K562 (cell line): ENCODE results near the gene JAKMIP1. TPM values are rescaled to one million over a fixed set of nuclear protein-coding genes. Genes with fewer than 3 reads are reported as not detected.

ENCODE experiments used
- ATAC-seq: fragments of 200-7000 bp; cut with Tn5 transposase; 3 replicates; pipeline ENCODE4 v1.9.1; 2020; ENCODE audit warnings: moderate library complexity
- BruUV-seq: library from RNA; stranded (reverse); fragments of 400-500 nt; replicated peaks from 2 replicates; lab custom pipeline; 2021; lab: Mats Ljungman, UMichigan
- CTCF ChIA-PET: fragments of 300-600 bp; formaldehyde crosslinking; extraction: SDS; loops from one replicate; lab custom pipeline; 2021; ENCODE audit warnings: low intra/inter-chr PET ratio; lab: Yijun Ruan, JAX
- POLR2A ChIA-PET: fragments of 300-600, 350-650 bp; sonication (Branson Sonifier 250); formaldehyde crosslinking; extraction: SDS; loops from one replicate; lab custom pipeline; 2021; ENCODE audit warnings: antibody characterized with exemption, inconsistent platforms; lab: Yijun Ruan, JAX
- DNase-seq, 4 experiments: peaks; one replicate each; pipeline versions ENCODE4 v3.0.0 to v3.0.0-alpha.2; 2011 to 2018; ENCODE audit warnings: low spot score in 3 of 4, mixed read lengths in 3 of 4; ENCODE audit errors: extremely low read depth in 1 of 4
- FAIRE-seq: peaks from 2 replicates; lab custom pipeline; 2011; peaks lifted over from hg19 to GRCh38; lab: Jason Lieb, UNC
- H2AFZ ChIP-seq: 2 replicates; pipeline ENCODE4 v1.6.0; 2011; ENCODE audit warnings: low read depth, low read length, control low read depth, inconsistent platforms
- H3K27ac ChIP-seq: fragments of 200-600 bp; 3 replicates; pipeline ENCODE4 v1.8.0; 2011; ENCODE audit warnings: low read depth, mild to moderate bottlenecking, control low read depth, inconsistent platforms, low read length, moderate library complexity, mixed read lengths; ENCODE audit errors: extremely low read depth
- H3K27me3 ChIP-seq, 2 experiments: fragments of 300-600 bp in 1 of 2; 2 replicates in 1 of 2; 3 replicates in 1 of 2; pipeline versions ENCODE4 v1.6.0 to v1.8.0; 2011; ENCODE audit warnings: inconsistent platforms in 2 of 2, low read length in 2 of 2, mild to moderate bottlenecking in 1 of 2, mixed read lengths in 1 of 2, moderate library complexity in 1 of 2; ENCODE audit not compliant: control insufficient read depth in 2 of 2, insufficient read depth in 2 of 2
- H3K36me3 ChIP-seq: fragments of 300-600 bp; 3 replicates; pipeline ENCODE4 v1.8.0; 2011; ENCODE audit warnings: mild to moderate bottlenecking, low read length, inconsistent platforms; ENCODE audit not compliant: control insufficient read depth, insufficient read depth
- H3K4me1 ChIP-seq, 2 experiments: fragments of 200-600 bp in 1 of 2; replicated peaks in 1 of 2; 2 replicates in 1 of 2; 3 replicates in 1 of 2; pipeline versions ENCODE4 v1.5.1 to v1.8.0; 2011; ENCODE audit warnings: inconsistent platforms in 2 of 2, low read length in 2 of 2, mild to moderate bottlenecking in 1 of 2, mixed read lengths in 1 of 2, moderate library complexity in 1 of 2; ENCODE audit not compliant: control insufficient read depth in 2 of 2, insufficient read depth in 2 of 2
- H3K4me2 ChIP-seq: 2 replicates; pipeline ENCODE4 v1.6.1; 2011; ENCODE audit warnings: low read length, control low read depth, inconsistent platforms, mixed read lengths; ENCODE audit not compliant: insufficient read depth
- H3K4me3 ChIP-seq: fragments of 200-600 bp; sonication (generic), shearing (Covaris generic); 2 replicates; pipeline ENCODE4 v1.5.1; 2016; ENCODE audit warnings: control low read depth, inconsistent platforms
- H3K79me2 ChIP-seq: fragments of 200-600 bp; 3 replicates; pipeline ENCODE4 v1.8.0; 2011; ENCODE audit warnings: low read length, inconsistent platforms; ENCODE audit not compliant: control insufficient read depth, insufficient read depth
- H3K9ac ChIP-seq, 2 experiments: 2 replicates each; pipeline versions ENCODE4 v1.6.0 to v1.6.1; 2011; ENCODE audit warnings: low read depth in 2 of 2, low read length in 2 of 2, control low read depth in 1 of 2, inconsistent platforms in 1 of 2, mild to moderate bottlenecking in 1 of 2, mixed read lengths in 1 of 2; ENCODE audit not compliant: insufficient read depth in 1 of 2
- H3K9me1 ChIP-seq: one replicate; pipeline ENCODE4 v1.6.0; 2011; ENCODE audit warnings: inconsistent platforms, mild to moderate bottlenecking, low read length, moderate library complexity; ENCODE audit not compliant: control insufficient read depth, insufficient read depth
- H3K9me3 ChIP-seq: replicated peaks from 2 replicates; pipeline ENCODE4 v1.5.1; 2011; ENCODE audit warnings: low read depth, low read length, inconsistent platforms; ENCODE audit not compliant: control insufficient read depth, insufficient read depth
- H4K20me1 ChIP-seq: replicated peaks from 2 replicates; pipeline ENCODE4 v1.6.1; 2011; ENCODE audit warnings: low read length, inconsistent platforms, mixed read lengths; ENCODE audit not compliant: control insufficient read depth, insufficient read depth
- HDAC2 ChIP-seq: fragments of 450-650 bp; IDR thresholded peaks from 2 replicates; pipeline ENCODE4 v1.6.1; 2016; ENCODE audit warnings: mild to moderate bottlenecking
- RAD21 ChIP-seq, 2 experiments: fragments of 250-450 bp in 1 of 2; fragments of 450-650 bp in 1 of 2; sonication (Bioruptor Pico) in 1 of 2; formaldehyde crosslinking in 1 of 2; IDR thresholded peaks in 1 of 2; conservative IDR thresholded peaks in 1 of 2; 2 replicates each; pipeline versions ENCODE4 v1.4.0 to v1.8.0; 2020 to 2022; ENCODE audit warnings: mild to moderate bottlenecking in 2 of 2, moderate library complexity in 1 of 2
- THRAP3 ChIP-seq: fragments of 450-650 bp; IDR thresholded peaks from 2 replicates; pipeline ENCODE4 v1.6.1; 2016; ENCODE audit warnings: mild to moderate bottlenecking, inconsistent platforms, borderline replicate concordance
- WGBS: fragments of 100-300 bp; shearing (Covaris generic); methylation state at CpG from one replicate; pipeline ENCODE4 v1.1.6; 2016; ENCODE audit warnings: low coverage, mixed read lengths; ENCODE audit not compliant: insufficient coverage; ENCODE audit errors: missing lambda C conversion rate; 5-methylcytosine and 5-hydroxymethylcytosine counted together
- in situ Hi-C: fragments of 300-500 bp; cut with MboI; formaldehyde crosslinking; loops from 4 replicates; pipeline ENCODE4 v1.15.0; 2018; ENCODE audit warnings: inconsistent platforms, mixed read lengths
- intact Hi-C: fragments of 100-400 bp; cut with micrococcal nuclease; formaldehyde crosslinking; loops from 2 replicates; pipeline ENCODE4 v1.14.2; 2022
- polyA plus RNA-seq, 8 experiments: library from polyadenylated mRNA; depleted of rRNA in 4 of 8; stranded (reverse) in 5 of 8; unstranded in 3 of 8; fragments of >200 nt; fragmentation: Nextera tagmentation in 2 of 8; fragmentation: Illumina TruSeq in 1 of 8; extraction: Ambion mirVana in 2 of 8; extraction: Trizol in 1 of 8; gene quantifications; 2 replicates each; pipeline versions ENCODE4 v1.2.1 to v1.2.3, GENCODE V29; 2011 to 2014; ENCODE audit warnings: inconsistent platforms in 1 of 8, missing spikeins in 1 of 8
- total RNA-seq, 7 experiments: library from RNA; depleted of rRNA in 6 of 7; stranded (reverse); fragments of >200 nt in 6 of 7; fragmentation: Illumina TruSeq in 2 of 7; extraction: Trizol in 2 of 7; gene quantifications; 2 replicates each; pipeline versions ENCODE4 v1.2.1 to v1.2.3, GENCODE V29; 2011 to 2021; ENCODE audit warnings: low replicate concordance in 1 of 7
- TF ChIP-seq, protein P1 (sequence below), 3 experiments: IDR thresholded peaks in 2 of 3; conservative IDR thresholded peaks in 1 of 3; 2 replicates each; pipeline ENCODE4 v1.5.1; 2011 to 2012; ENCODE audit warnings: low read length in 3 of 3, mild to moderate bottlenecking in 3 of 3, control low read depth in 2 of 3, improper control_type of control experiment in 1 of 3, inconsistent platforms in 1 of 3, low read depth in 1 of 3, mixed read lengths in 1 of 3, moderate library complexity in 1 of 3; ENCODE audit not compliant: insufficient read depth in 2 of 3
- TF ChIP-seq, protein P2 (sequence below), 2 experiments: fragments of 450-650 bp; formaldehyde crosslinking in 1 of 2; IDR thresholded peaks; 2 replicates each; pipeline versions ENCODE4 v1.4.0 to v1.6.1; 2014 to 2020; ENCODE audit warnings: mild to moderate bottlenecking in 2 of 2, borderline replicate concordance in 1 of 2, low read depth in 1 of 2

JAKMIP1 gene
- total and polyA plus RNA-seq, 9 of the 15 experiments (the other 6 are each of a cell fraction or from before 2014, with no cell fraction given) = not detected

DNA sequence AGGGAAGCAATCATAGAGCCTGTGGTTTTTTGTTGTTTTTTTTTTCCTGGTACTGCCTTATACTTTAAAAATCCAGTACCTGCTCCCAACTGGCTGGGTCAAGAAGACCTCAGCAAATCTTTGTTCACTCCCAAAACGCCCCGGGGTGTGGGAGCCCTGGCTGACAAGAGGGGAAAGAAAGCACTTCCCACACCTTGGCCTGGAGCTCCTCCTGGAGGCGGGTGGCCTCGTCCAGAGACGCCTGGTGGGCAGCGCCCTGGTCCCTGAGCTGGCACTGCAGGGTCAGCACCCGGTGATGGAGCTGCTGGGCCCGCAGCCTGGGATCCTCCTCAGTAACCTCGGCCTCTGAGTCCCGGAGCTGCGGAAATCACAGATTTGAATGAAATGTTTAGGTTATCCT, 220.4 kb downstream of the JAKMIP1 start:
- Histone ChIP-seq H2AFZ (no peak overlapping the region), H3K4me1 (0 out of 5 replicates have a peak, but pooled peaks cover 0 to 2% of the 10 kb centered on the region in 2 experiments), H3K36me3 (no peaks in the 10 kb centered on the region), H3K79me2 (no peaks in the 10 kb centered on the region), H3K4me3 (no peak overlapping the region), H3K9me3 (0 out of 2 replicates have a peak, but pooled peaks cover under 1% of the 10 kb centered on the region)
- peak; percentile 61; the same call in 2 of the 3 replicates for ATAC-seq
- peak in 2 of 4 experiments; percentile 12 to 22 for DNase-seq
- FAIRE-seq = no peak
- CTCF ChIA-PET = interaction anchor here (0.7 kb wide), 2 partner anchors 147 to 628 kb away, joined by 3 read pairs; no protein-coding TSS in a partner anchor
- TF ChIP-seq, protein P1, sequence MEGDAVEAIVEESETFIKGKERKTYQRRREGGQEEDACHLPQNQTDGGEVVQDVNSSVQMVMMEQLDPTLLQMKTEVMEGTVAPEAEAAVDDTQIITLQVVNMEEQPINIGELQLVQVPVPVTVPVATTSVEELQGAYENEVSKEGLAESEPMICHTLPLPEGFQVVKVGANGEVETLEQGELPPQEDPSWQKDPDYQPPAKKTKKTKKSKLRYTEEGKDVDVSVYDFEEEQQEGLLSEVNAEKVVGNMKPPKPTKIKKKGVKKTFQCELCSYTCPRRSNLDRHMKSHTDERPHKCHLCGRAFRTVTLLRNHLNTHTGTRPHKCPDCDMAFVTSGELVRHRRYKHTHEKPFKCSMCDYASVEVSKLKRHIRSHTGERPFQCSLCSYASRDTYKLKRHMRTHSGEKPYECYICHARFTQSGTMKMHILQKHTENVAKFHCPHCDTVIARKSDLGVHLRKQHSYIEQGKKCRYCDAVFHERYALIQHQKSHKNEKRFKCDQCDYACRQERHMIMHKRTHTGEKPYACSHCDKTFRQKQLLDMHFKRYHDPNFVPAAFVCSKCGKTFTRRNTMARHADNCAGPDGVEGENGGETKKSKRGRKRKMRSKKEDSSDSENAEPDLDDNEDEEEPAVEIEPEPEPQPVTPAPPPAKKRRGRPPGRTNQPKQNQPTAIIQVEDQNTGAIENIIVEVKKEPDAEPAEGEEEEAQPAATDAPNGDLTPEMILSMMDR (IDR thresholded peaks at IDR 0.05 in 2 of 3, conservative IDR thresholded peaks at IDR 0.05 in 1 of 3; ENCODE audit: insufficient read depth in 2 of 3, low read depth in 1 of 3, low read length in 3 of 3) = peak; percentile 42 to 63 (median 46); a peak in 5 of 6 replicates
- TF ChIP-seq, protein P2, sequence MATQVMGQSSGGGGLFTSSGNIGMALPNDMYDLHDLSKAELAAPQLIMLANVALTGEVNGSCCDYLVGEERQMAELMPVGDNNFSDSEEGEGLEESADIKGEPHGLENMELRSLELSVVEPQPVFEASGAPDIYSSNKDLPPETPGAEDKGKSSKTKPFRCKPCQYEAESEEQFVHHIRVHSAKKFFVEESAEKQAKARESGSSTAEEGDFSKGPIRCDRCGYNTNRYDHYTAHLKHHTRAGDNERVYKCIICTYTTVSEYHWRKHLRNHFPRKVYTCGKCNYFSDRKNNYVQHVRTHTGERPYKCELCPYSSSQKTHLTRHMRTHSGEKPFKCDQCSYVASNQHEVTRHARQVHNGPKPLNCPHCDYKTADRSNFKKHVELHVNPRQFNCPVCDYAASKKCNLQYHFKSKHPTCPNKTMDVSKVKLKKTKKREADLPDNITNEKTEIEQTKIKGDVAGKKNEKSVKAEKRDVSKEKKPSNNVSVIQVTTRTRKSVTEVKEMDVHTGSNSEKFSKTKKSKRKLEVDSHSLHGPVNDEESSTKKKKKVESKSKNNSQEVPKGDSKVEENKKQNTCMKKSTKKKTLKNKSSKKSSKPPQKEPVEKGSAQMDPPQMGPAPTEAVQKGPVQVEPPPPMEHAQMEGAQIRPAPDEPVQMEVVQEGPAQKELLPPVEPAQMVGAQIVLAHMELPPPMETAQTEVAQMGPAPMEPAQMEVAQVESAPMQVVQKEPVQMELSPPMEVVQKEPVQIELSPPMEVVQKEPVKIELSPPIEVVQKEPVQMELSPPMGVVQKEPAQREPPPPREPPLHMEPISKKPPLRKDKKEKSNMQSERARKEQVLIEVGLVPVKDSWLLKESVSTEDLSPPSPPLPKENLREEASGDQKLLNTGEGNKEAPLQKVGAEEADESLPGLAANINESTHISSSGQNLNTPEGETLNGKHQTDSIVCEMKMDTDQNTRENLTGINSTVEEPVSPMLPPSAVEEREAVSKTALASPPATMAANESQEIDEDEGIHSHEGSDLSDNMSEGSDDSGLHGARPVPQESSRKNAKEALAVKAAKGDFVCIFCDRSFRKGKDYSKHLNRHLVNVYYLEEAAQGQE (IDR thresholded peaks at IDR 0.05; ENCODE audit: borderline replicate concordance) = peak; percentile 23; the same call in 1 of the 2 replicates
- TF ChIP-seq, protein P2 (CRISPR knock-in tag; IDR thresholded peaks at IDR 0.05; ENCODE audit: low read depth) = no peak
- no peak for TF ChIP-seq HDAC2
- TF ChIP-seq THRAP3 = no peak
- TF ChIP-seq RAD21 (CRISPR knock-in tag; conservative IDR thresholded peaks at IDR 0.05 in 1 of 2, IDR thresholded peaks at IDR 0.05 in 1 of 2) = peak; percentile 49 to 60
- TF ChIP-seq, all 486 proteins: peak for 3
- WGBS = 0% methylated on average over 11 of the region's 11 CpGs
- POLR2A ChIA-PET = no interaction called here
- peaks cover 0 to 5% of the 10 kb centered on the region in 2 experiments; a peak in 1 of 5 replicates for H3K27me3 ChIP-seq
- no peak overlapping the region for H3K9ac ChIP-seq
- no peaks in the 10 kb centered on the region for H4K20me1 ChIP-seq
- in situ Hi-C loops (no loop called here), intact Hi-C loops (loop anchor here (1.0 kb wide), 1 partner anchor 159 kb away; no protein-coding TSS in a partner anchor)
- BruUV-seq = no TSS peak
- no peaks in the 10 kb centered on the region for H3K9me1 ChIP-seq
- H3K4me2 ChIP-seq = no peak overlapping the region
- no peak overlapping the region for H3K27ac ChIP-seq
